ELR (cell line): ENCODE data around the gene ZER1.
"Not testable (repeated sequence)": the region's sequence is repeated elsewhere in the genome, so short reads cannot be mapped to it uniquely, and the experiment has no call there.

Source experiments
- DNase-seq: peaks from one replicate; pipeline ENCODE4 v3.0.0-alpha.2; 2015; ENCODE audit warnings: low read depth

Gene ZER1

DNA sequence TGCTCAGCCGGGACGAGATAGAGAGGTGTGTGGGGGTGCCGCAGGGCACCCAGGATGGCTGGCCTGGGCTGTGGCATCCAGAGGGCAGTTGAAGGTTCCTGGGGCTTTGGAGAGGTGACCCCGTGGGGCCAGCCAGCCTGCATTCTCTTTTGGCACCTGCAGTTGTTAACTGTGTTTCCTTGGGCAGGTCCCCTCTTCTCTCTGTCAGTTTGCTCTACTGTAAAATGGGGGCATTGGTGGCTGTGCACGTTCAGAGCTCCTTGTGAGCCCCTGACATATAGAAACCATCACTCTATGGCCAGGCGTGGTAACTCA is 56.3 kb downstream of the ZER1 start:
- no peak for DNase-seq

DNA sequence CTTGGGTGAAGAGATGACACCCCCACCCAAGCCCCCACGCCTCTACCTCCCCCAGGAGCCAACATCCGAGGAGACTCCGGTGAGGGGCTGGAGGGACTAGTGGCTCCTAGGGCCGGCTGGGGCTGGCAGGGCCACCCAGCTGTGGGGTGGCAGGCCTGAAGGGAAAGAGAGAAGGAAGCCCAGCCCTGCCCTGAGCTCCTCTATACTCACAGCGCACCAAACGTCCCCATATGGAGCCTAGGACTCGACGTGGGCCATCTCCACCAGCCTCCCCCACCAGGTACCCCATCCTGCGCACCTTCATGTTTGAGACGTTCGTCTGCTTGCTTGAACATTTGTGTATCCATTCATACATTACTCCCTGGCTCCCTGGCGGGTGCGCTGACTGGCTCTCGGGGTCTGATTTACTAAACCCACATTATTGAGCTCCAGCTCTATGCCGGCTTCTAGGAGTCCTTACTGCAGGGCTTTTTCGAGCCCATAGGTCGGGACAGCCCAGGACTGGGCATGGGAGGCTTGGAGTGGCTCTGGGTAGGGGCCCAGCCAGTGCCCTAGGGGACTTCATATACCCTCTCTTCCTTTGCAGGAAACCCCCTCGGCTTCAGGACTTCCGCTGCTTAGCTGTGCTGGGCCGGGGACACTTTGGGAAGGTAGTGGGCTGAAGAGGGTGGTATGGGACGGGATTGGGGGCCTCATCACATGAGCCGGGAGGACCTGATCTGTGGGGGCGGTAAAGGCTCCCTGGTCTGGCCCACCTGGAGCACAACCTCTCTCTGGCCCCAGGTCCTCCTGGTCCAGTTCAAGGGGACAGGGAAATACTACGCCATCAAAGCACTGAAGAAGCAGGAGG is 56.9 kb downstream of the ZER1 start:
- DNase-seq, result no peak

DNA sequence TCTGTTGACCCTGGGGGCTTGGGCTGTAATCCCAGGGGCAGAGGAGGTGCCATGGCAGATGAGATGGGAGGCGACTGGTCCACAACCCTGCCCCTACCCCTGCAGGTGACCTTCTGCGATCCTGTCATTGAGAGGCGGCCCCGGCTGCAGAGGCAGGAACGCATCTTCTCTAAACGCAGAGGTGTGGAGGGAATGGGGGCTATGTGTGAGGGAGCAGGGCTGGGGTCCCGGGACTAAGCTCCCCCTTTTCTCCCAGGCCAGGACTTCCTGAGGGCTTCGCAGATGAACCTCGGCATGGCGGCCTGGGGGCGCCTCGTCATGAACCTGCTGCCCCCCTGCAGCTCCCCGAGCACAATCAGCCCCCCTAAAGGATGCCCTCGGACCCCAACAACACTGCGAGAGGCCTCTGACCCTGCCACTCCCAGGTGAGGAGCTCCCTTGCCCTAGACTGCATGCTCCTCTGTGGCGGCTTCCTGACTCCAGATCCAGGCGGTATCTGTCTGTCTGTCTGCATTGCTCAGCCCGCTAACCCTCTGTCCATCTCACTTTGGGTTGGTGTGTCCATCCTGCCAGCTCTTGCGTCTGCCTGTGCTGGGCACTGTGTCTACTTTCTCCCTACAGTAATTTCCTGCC is 57.7 kb downstream of the ZER1 start:
- DNase-seq, result no peak

DNA sequence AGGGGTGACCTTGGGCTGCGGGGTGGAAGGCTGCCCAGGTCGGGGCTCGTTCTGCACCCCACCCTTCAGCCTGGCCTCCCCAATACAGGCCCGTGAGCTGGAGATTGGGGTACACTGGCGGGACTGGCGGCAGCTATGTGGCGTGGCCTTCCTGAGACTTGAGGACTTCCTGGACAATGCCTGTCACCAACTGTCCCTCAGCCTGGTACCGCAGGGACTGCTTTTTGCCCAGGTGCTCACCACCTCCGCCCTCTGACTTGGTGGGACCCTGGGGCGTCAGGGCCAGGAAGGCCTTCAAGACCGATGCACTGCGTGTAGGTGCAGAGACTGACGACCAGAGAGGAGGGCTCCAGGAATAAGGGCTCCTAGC is 58.3 kb downstream of the ZER1 start:
- no peak for DNase-seq

DNA sequence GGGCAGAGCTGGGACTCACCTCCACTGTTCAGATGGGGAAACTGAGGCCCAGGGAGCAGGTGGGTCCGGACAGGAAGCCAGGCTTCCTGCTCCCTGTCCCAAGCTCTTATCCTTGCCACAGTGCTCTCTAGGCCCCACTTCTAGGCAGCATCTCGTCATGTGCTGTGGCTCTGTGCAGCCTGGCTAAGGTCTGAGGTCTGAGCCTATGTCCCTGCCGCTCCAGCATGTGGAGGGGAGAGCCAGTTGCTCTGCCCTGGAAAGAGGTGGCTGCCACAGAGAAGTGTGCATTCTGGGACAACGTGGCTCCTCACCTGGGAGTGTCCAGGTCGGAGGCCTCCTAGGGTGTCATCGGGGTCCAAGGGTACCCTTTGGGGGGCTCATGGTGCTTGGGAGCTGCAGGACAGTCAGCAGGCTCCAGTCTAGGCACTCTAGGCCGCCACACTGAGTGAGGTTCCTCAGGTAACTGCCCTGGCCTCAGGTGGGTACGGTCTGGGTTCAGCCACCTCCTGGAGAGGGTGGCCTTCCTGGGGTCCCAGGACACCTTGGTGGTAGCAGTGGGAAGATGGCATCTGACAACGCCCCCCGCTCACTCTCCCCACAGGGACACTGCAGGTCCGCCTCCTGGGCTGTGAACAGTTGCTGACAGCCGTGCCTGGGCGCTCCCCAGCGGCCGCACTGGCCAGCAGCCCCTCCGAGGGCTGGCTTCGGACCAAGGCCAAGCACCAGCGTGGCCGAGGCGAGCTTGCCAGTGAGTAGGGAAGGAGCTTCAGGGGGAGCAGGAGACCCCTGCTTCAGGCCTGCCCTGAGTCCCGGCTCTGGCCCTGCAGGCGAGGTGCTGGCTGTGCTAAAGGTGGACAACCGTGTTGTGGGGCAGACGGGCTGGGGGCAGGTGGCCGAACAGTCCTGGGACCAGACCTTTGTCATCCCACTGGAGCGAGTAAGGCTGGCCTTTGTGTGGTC is 59.0 kb downstream of the ZER1 start:
- no peak for DNase-seq

DNA sequence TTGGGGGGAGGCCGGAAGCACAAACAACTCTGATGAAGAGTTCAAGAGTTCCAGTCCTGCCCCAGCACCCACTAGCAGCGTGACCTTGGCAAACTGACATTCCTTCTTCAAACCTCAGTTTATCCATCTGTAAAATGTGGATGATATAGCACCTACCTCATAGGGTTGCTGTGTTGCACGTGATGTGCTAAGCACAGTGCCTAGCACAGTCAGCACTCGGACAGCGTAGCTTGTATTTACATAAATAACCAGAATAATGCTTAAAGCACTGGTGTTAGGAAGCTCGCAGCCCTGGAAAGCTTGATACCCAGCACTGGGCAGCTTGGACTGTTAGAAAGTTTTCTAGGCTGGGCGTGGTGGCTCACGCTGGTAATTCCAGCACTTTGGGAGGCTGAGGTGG is 64.3 kb downstream of the ZER1 start:
- no peak for DNase-seq

DNA sequence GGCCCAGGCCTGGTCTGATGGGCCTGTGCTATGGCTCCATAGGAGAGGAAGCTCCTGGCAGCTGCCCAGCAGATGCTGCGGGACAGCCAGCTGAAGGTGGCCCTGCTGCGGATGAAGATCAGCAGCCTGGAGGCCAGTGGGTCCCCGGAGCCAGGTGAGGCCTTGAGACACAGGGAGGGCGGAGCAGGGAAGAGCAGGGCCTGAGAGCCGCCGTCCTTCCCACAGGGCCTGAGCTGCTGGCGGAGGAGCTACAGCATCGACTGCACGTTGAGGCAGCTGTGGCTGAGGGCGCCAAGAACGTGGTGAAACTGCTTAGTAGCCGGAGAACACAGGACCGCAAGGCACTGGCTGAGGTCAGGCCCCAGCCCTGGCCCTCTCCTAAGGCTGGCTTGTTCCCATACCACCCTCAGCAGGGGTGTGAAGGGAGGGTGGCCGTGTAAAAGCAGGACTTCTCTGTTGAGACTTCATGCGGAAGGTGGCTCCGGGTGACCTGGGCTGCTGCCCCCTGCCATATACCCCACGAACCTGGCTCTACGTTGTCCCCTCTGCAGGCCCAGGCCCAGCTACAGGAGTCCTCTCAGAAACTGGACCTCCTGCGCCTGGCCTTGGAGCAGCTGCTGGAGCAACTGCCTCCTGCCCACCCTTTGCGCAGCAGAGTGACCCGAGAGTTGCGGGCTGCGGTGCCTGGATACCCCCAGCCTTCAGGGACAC is 64.9 kb downstream of the ZER1 start:
- DNase-seq, result no peak

DNA sequence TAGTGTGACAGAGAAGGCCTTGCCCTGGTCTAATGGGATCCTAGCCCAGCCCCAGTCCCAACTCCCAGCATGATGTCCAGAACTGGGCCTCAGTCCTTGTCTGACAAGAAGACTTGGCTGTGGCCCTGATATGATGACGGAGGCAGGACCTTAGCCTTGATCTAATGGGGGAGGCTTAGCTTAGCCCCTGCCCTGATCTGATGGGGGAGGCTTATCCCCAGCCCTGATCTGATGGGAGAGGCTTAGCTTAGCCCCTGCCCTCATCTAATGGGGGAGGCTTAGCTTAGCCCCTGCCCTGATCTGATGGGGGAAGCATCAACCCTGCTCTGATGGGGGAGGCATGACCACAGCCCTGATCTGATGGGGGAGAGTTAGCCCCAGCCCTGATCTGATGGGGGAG is 65.7 kb downstream of the ZER1 start:
- DNase-seq, result no peak

DNA sequence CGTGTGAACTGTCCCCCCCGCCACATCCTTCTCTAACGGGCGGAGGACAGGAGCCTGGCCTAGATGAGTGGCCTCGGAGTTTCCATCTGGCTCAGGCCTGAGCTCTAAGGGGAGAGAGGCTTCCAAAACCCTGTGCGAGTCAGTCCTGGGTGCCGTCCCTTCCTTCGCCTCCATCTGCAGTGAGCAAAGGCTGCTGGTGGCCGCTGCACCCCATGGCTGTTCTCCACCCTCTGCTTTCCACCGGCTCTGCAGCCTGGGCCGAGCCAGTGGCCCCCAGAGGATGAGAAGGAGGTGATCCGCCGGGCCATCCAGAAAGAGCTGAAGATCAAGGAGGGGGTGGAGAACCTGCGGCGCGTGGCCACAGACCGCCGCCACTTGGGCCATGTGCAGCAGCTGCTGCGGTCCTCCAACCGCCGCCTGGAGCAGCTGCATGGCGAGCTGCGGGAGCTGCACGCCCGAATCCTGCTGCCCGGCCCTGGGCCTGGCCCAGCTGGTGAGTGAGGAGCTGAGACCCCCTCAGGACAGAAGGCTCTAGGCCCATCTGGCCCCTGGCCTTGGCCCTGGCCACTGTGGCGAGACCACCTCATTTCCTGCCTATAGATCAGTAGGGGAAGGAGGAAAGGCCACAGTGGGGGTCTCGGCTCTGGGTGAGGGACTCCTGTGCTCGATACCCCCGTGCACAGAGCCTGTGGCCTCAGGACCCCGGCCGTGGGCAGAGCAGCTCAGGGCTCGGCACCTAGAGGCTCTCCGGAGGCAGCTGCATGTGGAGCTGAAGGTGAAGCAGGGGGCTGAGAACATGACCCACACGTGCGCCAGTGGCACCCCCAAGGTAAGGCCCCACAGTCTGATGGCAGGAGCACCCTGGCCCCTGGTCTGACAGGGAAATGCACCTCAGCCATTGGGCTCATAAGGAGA is 66.4 kb downstream of the ZER1 start:
- no peak for DNase-seq

DNA sequence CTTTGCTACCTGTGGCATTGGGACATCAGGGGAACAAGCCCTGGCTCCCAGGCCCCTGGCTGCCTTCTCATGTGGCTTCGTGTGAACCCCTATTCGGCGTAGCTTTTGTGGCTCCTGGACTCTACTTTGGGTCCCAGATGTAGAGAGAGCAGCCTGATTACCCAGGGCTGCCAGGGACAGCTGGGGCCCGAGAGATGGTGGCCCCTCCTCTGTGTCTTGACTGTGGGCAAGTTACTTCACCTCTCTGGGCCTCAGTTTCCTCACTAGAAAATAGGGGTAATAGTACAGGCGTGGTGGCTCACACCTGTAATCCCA is 67.4 kb downstream of the ZER1 start:
- no peak for DNase-seq

DNA sequence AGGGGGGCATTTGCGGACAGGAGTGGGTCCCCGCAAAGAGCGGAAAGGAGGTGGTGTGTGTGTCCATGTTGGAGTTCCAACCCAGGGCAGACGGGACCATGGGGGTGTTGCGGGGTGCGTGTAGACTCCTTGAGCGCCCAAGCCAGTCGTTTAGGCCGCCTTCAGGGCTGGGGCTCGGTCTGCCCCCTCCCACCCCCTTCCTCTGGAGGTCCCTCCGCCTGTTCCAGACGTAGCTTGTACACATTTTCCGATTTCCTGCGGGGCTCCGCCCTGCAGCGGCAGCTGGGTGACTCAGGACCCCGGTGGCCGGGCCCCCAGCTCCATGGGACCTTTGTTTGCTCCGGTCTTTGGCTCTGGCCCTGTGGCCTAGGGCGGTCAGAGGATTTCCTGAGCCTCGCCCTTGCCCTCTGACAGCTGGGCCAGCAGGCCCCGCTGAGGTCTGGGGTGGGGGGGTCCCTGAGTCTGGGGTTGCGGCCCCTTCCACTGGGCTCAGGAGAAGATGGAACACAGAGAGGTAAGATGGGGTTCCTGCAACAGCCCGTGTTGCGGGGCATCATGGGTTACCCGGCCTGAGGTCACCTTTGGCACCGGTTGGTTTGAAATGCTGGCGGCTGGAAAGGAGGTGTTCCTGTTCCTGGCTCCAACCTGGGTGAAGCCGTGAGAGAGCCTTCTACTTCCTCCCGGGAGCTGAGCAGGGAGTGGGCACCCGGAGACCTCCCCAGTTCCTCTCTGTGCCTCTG is 67.9 kb downstream of the ZER1 start:
- no peak for DNase-seq

DNA sequence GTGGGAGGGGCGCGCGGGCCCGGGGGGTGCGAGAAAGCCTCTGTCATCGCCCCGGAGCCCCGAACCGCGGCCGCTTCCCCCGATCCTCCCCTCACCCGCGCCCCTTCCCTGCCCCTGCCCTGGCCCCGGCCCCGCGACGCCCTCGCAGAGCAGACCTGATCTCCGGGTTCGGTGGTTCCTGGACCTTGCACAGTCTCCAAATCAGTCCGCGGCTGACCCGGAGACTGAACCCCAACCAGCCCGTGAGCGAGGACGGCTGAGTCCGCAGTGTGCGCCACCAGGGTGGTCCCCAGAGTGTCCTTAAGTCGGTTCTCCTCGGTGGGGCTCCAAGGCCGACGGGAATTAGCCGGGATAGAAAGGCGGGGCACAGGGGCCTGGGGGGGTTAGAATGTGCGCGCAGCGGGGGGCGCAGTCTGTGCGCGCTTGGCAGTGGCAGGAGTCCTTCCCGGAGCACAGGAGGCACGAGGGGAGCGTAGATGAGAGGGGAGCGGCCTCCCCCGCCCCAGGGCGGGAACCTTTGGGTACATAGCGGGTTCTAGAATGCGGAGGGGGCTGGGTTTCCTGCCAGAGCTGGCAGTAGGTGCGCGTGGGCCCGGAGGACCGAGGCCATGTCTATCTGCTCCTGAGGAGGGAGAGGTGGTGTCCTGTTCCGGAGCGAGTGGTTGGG is 68.6 kb downstream of the ZER1 start:
- DNase-seq, result peak; percentile 50

DNA sequence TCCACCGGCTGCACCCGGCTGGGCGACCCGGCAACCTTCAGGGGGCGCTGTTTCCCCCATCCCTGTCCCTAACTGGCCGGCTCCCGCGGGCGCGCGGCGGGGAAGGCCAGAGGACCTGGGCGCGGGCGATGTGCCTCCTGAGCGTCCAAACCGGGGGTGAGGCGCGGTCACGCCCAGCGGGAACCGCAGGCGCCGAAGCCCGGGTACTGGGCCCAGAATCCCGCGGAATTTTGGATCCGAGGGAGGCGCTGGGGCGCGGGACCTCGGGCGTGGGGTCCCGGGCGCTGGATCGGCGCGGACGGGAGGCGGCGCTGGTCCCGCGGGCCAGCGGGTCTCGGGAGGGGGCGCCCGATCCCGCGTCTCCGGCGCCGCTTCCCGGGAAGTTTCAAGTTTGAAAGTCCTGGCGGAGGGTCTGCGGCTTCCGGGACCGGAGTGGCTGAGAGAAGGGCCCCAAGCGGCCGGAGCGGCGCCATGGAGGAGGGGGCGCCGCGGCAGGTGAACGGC is 69.2 kb downstream of the ZER1 start, which contains the start of gene PKN3:
PKN3 (plus strand) TSS at position 59 of the 504 bp plus-strand sequence; CDS start at position 472, 413 bp downstream.
- peak; percentile 89 for DNase-seq

DNA sequence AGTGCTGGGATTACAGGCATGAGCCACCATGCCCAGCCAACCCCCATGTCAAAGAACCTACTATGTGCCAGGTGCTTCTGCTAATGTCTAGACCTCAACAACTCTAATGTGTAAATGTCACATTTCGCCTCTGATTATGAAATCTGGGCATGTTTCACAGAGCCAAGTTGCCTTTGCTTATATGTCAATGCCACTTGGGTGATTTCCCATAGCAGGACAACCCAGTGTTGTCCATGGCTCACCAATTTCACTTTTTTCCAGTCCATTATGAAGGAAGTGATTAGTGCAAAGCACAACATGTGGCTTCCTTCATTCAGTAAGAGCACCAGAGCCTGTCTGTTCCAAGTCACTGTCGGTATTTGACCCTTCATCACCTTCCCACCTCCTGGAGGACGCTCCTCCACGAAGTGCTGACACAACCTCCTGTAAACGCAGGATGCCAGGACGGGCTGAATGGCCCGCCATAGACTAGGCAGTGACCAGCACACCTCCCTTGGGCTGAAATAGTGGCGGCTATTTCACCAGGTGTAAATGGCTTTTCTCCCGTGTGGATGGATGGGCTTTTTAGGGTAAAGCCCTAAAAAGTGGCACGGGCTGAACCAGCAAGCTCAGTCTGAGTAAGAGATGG is 70.4 kb downstream of the ZER1 start:
- no peak for DNase-seq

DNA sequence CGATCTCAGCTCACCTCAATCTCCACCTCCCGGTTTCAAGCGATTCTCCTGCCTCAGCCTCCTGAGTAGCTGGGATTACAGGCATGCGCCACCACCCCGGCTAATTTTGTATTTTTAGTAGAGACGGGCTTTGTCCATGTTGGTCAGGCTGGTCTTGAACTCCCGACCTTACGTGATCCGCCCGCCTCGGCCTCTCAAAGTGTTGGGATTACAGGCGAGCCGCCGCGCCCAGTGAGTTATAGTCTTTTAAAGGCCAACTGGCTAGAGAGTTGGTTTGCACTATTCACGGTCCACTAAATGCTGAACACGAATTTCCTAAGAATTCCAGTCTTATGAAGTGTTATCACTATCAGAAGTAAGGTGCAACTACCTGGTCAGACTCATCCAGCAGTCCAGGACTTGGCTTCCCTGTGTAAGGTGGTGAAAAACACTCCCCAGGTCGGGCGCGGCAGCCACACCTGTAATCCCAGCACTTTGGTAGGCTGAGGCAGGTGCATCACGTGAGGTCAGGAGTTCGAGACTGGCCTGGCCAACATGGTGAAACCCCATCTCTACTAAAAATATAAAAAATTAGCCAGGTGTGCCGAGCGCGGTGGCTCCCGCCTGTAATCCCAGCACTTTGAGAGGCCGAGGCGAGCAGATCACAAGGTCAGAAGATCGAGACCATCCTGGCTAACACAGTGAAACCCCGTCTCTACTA is 72.5 kb downstream of the ZER1 start:
- DNase-seq, result not testable (repeated sequence)

DNA sequence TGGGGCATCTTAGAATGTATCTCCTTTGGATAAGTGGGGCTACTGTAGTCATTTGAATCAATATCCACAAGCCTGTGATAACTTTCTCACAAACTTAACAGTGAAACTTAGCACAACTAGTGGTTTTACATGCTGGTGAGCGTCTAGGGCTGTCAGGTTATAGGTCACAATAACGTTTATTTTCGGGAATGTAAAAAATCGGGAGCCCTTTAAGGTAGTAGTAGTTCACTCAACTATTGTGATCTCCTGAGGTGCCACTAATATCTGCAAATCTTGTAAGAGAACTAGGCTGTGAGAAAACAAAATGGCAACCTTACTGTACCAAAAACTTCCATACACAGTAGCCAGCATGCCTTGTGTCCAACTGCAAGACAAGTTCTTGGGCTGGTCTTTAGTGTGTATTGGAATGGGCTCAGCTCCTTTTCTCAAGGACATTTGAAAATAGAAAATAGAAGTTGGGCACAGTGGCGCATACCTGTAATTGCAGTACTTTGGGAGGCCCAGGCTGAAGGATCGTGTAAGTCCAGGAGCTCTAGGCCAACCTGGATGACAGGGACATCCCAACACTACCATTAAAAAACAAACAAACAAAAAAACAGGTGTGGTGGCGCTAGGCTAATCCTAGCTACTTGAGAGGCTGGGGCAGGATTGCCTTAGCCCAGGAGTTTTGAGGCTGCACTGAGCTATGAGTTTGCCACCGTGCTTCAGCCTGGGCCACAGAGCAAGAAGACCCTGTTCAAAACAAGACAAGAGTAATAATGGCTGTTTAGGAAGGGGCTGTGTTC is 74.6 kb downstream of the ZER1 start:
- DNase-seq, result no peak

DNA sequence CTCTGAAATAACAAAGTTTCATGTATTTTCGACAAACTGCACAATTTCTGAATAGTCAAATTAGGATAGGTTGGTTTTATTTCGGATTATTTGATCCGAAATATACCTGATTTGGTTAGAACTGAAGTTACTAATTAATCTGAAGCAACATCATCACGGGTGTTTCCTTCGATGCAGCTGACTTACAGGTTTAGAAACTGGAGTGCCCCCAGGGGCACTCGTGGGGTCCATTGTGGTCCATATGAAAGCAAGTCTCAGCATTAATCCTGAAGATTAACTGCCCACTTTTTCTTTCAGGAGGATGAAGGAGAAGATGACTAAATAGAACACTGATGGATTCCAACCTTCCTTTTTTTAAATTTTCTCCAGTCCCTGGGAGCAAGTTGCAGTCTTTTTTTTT is 77.4 kb downstream of the ZER1 start:
- no peak for DNase-seq

DNA sequence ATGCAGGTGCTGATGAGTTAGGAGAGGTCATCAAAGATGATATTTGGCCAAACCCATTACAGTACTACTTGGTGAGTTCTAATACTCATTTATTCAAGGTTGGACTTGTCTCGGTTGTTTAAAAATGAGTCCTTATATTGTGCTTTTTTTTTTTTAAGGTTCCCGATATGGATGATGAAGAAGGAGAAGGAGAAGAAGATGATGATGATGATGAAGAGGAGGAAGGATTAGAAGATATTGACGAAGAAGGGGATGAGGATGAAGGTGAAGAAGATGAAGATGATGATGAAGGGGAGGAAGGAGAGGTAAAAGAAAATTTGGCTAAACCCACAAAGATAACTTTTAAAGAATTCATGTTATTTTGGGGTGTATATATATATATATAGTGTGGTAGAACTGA is 78.0 kb downstream of the ZER1 start:
- not testable (repeated sequence) for DNase-seq
